ENCODE measurements around the gene ATXN1.
"Not testable (repeated sequence)": the region's sequence is repeated elsewhere in the genome, so short reads cannot be mapped to it uniquely, and the experiment has no call there.

The ATXN1 gene

GRCh38 chr6:16402581-16402900, 358.7 kb downstream of the ATXN1 start:
- DNase-seq, result no peak

GRCh38 chr6:16400248-16400760, 361.0 kb downstream of the ATXN1 start:
- DNase-seq, result no peak

GRCh38 chr6:16399695-16400094, 361.6 kb downstream of the ATXN1 start:
- no peak for DNase-seq

GRCh38 chr6:16399158-16399557, 362.1 kb downstream of the ATXN1 start:
- DNase-seq, result no peak

- no peak for DNase-seq
Measured at GRCh38 chr6:16398587-16398986, 362.7 kb downstream of the ATXN1 start.

- no peak for DNase-seq
Measured at GRCh38 chr6:16397623-16398022, 363.6 kb downstream of the ATXN1 start.

GRCh38 chr6:16396497-16397319, 364.6 kb downstream of the ATXN1 start:
- DNase-seq, result no peak

- DNase-seq, result no peak
Measured at GRCh38 chr6:16394632-16395031, 366.6 kb downstream of the ATXN1 start.

- DNase-seq, result no peak
Measured at GRCh38 chr6:16393326-16393725, 367.9 kb downstream of the ATXN1 start.

- no peak for DNase-seq
Measured at GRCh38 chr6:16392010-16392409, 369.2 kb downstream of the ATXN1 start.

GRCh38 chr6:16391451-16391912, 369.8 kb downstream of the ATXN1 start:
- DNase-seq, result no peak

GRCh38 chr6:16390909-16391450, 370.3 kb downstream of the ATXN1 start:
- not testable (repeated sequence) for DNase-seq

GRCh38 chr6:16389642-16390041, 371.6 kb downstream of the ATXN1 start:
- no peak for DNase-seq

GRCh38 chr6:16388488-16388887, 372.8 kb downstream of the ATXN1 start:
- no peak for DNase-seq

GRCh38 chr6:16386057-16386456, 375.2 kb downstream of the ATXN1 start:
- no peak for DNase-seq

GRCh38 chr6:16383607-16384206, 377.6 kb downstream of the ATXN1 start:
- no peak for DNase-seq

GRCh38 chr6:16381968-16382367, 379.3 kb downstream of the ATXN1 start:
- not testable (repeated sequence) for DNase-seq

- DNase-seq, result peak in 1 of 3 donors; percentile 7
Measured at GRCh38 chr6:16380220-16380809, 380.9 kb downstream of the ATXN1 start.

- not testable (repeated sequence) for DNase-seq
Measured at GRCh38 chr6:16378360-16378759, 382.9 kb downstream of the ATXN1 start.

- no peak for DNase-seq
Measured at GRCh38 chr6:16377470-16377869, 383.8 kb downstream of the ATXN1 start.

- DNase-seq, result no peak
Measured at GRCh38 chr6:16375843-16376242, 385.4 kb downstream of the ATXN1 start.

- DNase-seq, result peak in 1 of 3 donors; percentile 14
Measured at GRCh38 chr6:16375206-16375605, 386.1 kb downstream of the ATXN1 start.

- DNase-seq, result peak; percentile 81 to 88 (median 81)
Measured at GRCh38 chr6:16374461-16375200, 386.6 kb downstream of the ATXN1 start.

Measured in suppressor macrophage treated with lipopolysaccharide for 1 hour (primary cell).